HEK293 (cell line): ENCODE measurements around the gene GLI1.

ENCODE experiments used
- CTCF ChIA-PET: fragments of 350-600 bp; formaldehyde crosslinking; extraction: SDS; loops from one replicate; lab custom pipeline; 2021; ENCODE audit warnings: antibody characterized with exemption; lab: Yijun Ruan, JAX
- POLR2A ChIA-PET: fragments of 300-600 bp; formaldehyde crosslinking; extraction: SDS; loops from one replicate; lab custom pipeline; 2020; ENCODE audit warnings: antibody characterized with exemption, inconsistent platforms; lab: Yijun Ruan, JAX
- H3K27ac ChIP-seq: fragments of 200-500 bp; sonication (Bioruptor generic); 2 replicates; pipeline ENCODE4 v1.5.1; 2014; ENCODE audit warnings: low read depth, low read length, control low read depth, inconsistent platforms; ENCODE audit errors: extremely low read depth
- H3K36me3 ChIP-seq, 2 experiments: fragments of 200-500 bp in 1 of 2; sonication (Bioruptor generic) in 1 of 2; 1 replicate in 1 of 2; 2 replicates in 1 of 2; pipeline ENCODE4 v1.5.1; 2014 to 2017; ENCODE audit warnings: inconsistent platforms in 2 of 2, low read length in 2 of 2; ENCODE audit not compliant: control insufficient read depth in 2 of 2, insufficient read depth in 1 of 2
- H3K4me1 ChIP-seq: fragments of 200-500 bp; sonication (Bioruptor generic); 2 replicates; pipeline ENCODE4 v1.5.1; 2014; ENCODE audit warnings: mild to moderate bottlenecking, low read length, inconsistent platforms; ENCODE audit not compliant: control insufficient read depth, insufficient read depth
- H3K4me3 ChIP-seq: 2 replicates; pipeline ENCODE4 v1.5.1; 2011; ENCODE audit warnings: low read depth, mild to moderate bottlenecking, control low read depth, low read length, moderate library complexity
- H3K9me3 ChIP-seq: fragments of 200-500 bp; sonication (Bioruptor generic); 2 replicates; pipeline ENCODE4 v1.5.1; 2014; ENCODE audit warnings: low read depth, low read length, inconsistent platforms; ENCODE audit not compliant: control insufficient read depth, insufficient read depth
- GLIS1 ChIP-seq: fragments of 450-650 bp; formaldehyde crosslinking; IDR thresholded peaks from 2 replicates; pipeline ENCODE4 v1.5.1; 2016; ENCODE audit warnings: missing biosample characterization, missing genetic modification characterization
- IKZF3 ChIP-seq: fragments of 450-650 bp; IDR thresholded peaks from 2 replicates; pipeline ENCODE4 v1.5.0; 2018; ENCODE audit warnings: missing biosample characterization, mild to moderate bottlenecking, missing genetic modification characterization, moderate library complexity
- KLF16 ChIP-seq: fragments of 450-650 bp; formaldehyde crosslinking; IDR thresholded peaks from 2 replicates; pipeline ENCODE4 v1.5.1; 2017; ENCODE audit warnings: missing biosample characterization, missing genetic modification characterization
- PRDM1 ChIP-seq: fragments of 450-650 bp; formaldehyde crosslinking; IDR thresholded peaks from 2 replicates; pipeline ENCODE4; 2016; ENCODE audit warnings: missing biosample characterization, missing genetic modification characterization
- REPIN1 ChIP-seq: fragments of 450-650 bp; formaldehyde crosslinking; IDR thresholded peaks from 2 replicates; pipeline ENCODE4 v1.5.1; 2017; ENCODE audit warnings: missing biosample characterization, missing genetic modification characterization, low read depth
- ZBTB1 ChIP-seq: fragments of 450-650 bp; formaldehyde crosslinking; IDR thresholded peaks from 2 replicates; pipeline ENCODE4 v1.5.1; 2016; ENCODE audit warnings: missing biosample characterization, missing genetic modification characterization
- ZBTB48 ChIP-seq: fragments of 450-650 bp; formaldehyde crosslinking; IDR thresholded peaks from 2 replicates; pipeline ENCODE4 v1.5.1; 2016; ENCODE audit warnings: missing biosample characterization, missing genetic modification characterization
- ZBTB8A ChIP-seq: fragments of 450-650 bp; formaldehyde crosslinking; IDR thresholded peaks from 2 replicates; pipeline ENCODE4 v1.5.1; 2016; ENCODE audit warnings: missing biosample characterization, missing genetic modification characterization
- ZFHX2 ChIP-seq: fragments of 450-650 bp; formaldehyde crosslinking; conservative IDR thresholded peaks from 2 replicates; pipeline ENCODE4 v1.5.1; 2016; ENCODE audit warnings: missing biosample characterization, missing genetic modification characterization
- ZNF169 ChIP-seq: fragments of 450-650 bp; formaldehyde crosslinking; IDR thresholded peaks from 2 replicates; pipeline ENCODE4 v1.5.1; 2016; ENCODE audit warnings: missing biosample characterization, missing genetic modification characterization
- ZNF19 ChIP-seq: fragments of 450-650 bp; formaldehyde crosslinking; IDR thresholded peaks from 2 replicates; pipeline ENCODE4; 2016; ENCODE audit warnings: missing biosample characterization, missing genetic modification characterization, low read depth
- ZNF239 ChIP-seq: fragments of 450-650 bp; formaldehyde crosslinking; IDR thresholded peaks from 2 replicates; pipeline ENCODE4 v1.5.1; 2016; ENCODE audit warnings: missing biosample characterization, missing genetic modification characterization
- ZNF324 ChIP-seq: fragments of 450-650 bp; formaldehyde crosslinking; IDR thresholded peaks from 2 replicates; pipeline ENCODE4 v1.5.1; 2016; ENCODE audit warnings: missing biosample characterization, missing genetic modification characterization
- ZNF335 ChIP-seq: fragments of 450-650 bp; formaldehyde crosslinking; conservative IDR thresholded peaks from 2 replicates; pipeline ENCODE4 v1.5.1; 2016; ENCODE audit warnings: missing biosample characterization, missing genetic modification characterization
- ZNF37A ChIP-seq: fragments of 450-650 bp; IDR thresholded peaks from 2 replicates; pipeline ENCODE4 v1.5.1; 2018; ENCODE audit warnings: missing biosample characterization, missing genetic modification characterization
- ZNF558 ChIP-seq: fragments of 450-650 bp; formaldehyde crosslinking; IDR thresholded peaks from 2 replicates; pipeline ENCODE4 v1.5.1; 2016; ENCODE audit warnings: missing biosample characterization, missing genetic modification characterization
- ZNF654 ChIP-seq: fragments of 450-650 bp; formaldehyde crosslinking; IDR thresholded peaks from 2 replicates; pipeline ENCODE4 v1.5.1; 2016; ENCODE audit warnings: low read depth, missing biosample characterization, missing genetic modification characterization
- ZNF747 ChIP-seq: fragments of 450-650 bp; formaldehyde crosslinking; IDR thresholded peaks from 2 replicates; pipeline ENCODE4 v1.5.1; 2016; ENCODE audit warnings: missing biosample characterization, missing genetic modification characterization
- ZNF791 ChIP-seq: fragments of 450-650 bp; formaldehyde crosslinking; IDR thresholded peaks from 2 replicates; pipeline ENCODE4 v1.5.1; 2016; ENCODE audit warnings: missing biosample characterization, missing genetic modification characterization
- ZNF830 ChIP-seq: fragments of 450-650 bp; IDR thresholded peaks from 2 replicates; pipeline ENCODE4 v1.5.0; 2018; ENCODE audit warnings: missing biosample characterization, missing genetic modification characterization, low read depth, mild to moderate bottlenecking, moderate library complexity
- ZSCAN30 ChIP-seq: fragments of 450-650 bp; IDR thresholded peaks from 2 replicates; pipeline ENCODE4 v1.5.1; 2018; ENCODE audit warnings: missing biosample characterization, mild to moderate bottlenecking, missing genetic modification characterization, moderate library complexity
- TF ChIP-seq, protein P1 (sequence below): fragments of 450-650 bp; IDR thresholded peaks from 2 replicates; pipeline ENCODE4 v1.5.1; 2018; ENCODE audit warnings: missing biosample characterization, missing genetic modification characterization
- TF ChIP-seq, protein P2 (sequence below): fragments of 450-650 bp; formaldehyde crosslinking; IDR thresholded peaks from 2 replicates; pipeline ENCODE4 v1.5.1; 2017; ENCODE audit warnings: missing biosample characterization, missing genetic modification characterization
- TF ChIP-seq, protein P3 (sequence below): fragments of 450-650 bp; formaldehyde crosslinking; IDR thresholded peaks from 2 replicates; pipeline ENCODE4 v1.5.1; 2016; ENCODE audit warnings: missing biosample characterization, missing genetic modification characterization, low read depth
- TF ChIP-seq, protein P4 (sequence below): fragments of 450-650 bp; formaldehyde crosslinking; IDR thresholded peaks from 2 replicates; pipeline ENCODE4 v1.5.1; 2016; ENCODE audit warnings: missing biosample characterization, missing genetic modification characterization
- TF ChIP-seq, protein P5 (sequence below): fragments of 450-650 bp; formaldehyde crosslinking; IDR thresholded peaks from 2 replicates; pipeline ENCODE4 v1.5.1; 2016; ENCODE audit warnings: missing biosample characterization, missing genetic modification characterization, low read depth

GLI1 gene

DNA sequence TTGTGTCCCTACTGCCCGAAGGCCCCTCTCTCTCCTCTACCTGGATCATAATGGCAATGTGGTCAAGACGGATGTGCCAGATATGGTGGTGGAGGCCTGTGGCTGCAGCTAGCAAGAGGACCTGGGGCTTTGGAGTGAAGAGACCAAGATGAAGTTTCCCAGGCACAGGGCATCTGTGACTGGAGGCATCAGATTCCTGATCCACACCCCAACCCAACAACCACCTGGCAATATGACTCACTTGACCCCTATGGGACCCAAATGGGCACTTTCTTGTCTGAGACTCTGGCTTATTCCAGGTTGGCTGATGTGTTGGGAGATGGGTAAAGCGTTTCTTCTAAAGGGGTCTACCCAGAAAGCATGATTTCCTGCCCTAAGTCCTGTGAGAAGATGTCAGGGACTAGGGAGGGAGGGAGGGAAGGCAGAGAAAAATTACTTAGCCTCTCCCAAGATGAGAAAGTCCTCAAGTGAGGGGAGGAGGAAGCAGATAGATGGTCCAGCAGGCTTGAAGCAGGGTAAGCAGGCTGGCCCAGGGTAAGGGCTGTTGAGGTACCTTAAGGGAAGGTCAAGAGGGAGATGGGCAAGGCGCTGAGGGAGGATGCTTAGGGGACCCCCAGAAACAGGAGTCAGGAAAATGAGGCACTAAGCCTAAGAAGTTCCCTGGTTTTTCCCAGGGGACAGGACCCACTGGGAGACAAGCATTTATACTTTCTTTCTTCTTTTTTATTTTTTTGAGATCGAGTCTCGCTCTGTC, 2.7 kb upstream of the GLI1 start:
- CTCF ChIA-PET: interaction anchor here (0.6 to 9.7 kb wide), 24 partner anchors 9 to 274 kb away, joined by 3 to 219 read pairs (median 9); partner anchors contain the start of genes INHBC, MARS1 and NXPH4
- H3K4me3 ChIP-seq: no peak overlapping the region
- POLR2A ChIA-PET: no interaction called here

DNA sequence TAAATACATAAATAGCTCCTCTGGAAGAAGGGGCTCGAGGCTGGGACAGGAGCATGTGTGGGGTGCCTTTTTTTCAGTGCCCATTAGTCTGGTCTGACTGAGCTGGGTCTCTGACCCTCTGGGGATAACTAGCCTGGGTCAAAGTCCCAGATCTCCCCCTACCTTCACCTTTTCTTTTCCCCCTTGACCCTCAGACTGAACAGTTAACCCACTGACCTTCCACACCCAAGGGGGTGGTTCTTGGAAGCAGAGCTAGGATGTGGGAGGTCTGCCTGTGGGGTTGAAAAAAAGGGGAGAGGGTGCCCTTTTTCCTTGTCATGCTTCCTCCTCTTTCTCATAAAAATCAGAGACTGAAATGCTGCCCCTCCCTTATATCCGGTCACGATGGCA, 925 bp upstream of the GLI1 start:
- no peaks in the 10 kb centered on the region for H3K36me3 ChIP-seq
- no peak overlapping the region for H3K4me3 ChIP-seq
- peak overlapping the region; percentile 34; the same call in 1 of the 2 replicates for H3K27ac ChIP-seq
- CTCF ChIA-PET: interaction anchor here (0.6 to 3.9 kb wide), 56 partner anchors 8 to 711 kb away, joined by 3 to 25 read pairs (median 4); partner anchors contain the start of genes DDIT3, INHBC, MARS1 and TSPAN31
- peaks cover 12% of the 10 kb centered on the region for H3K4me1 ChIP-seq
- H3K9me3 ChIP-seq: no peaks in the 10 kb centered on the region
- POLR2A ChIA-PET: interaction anchor here (0.5 to 4.0 kb wide), 7 partner anchors 26 to 784 kb away, joined by 3 to 13 read pairs (median 4); partner anchors contain the start of genes CDK4, DDIT3 and SHMT2
- TF ChIP-seq REPIN1 (tag by site-specific recombination) (no peak), ZNF335 (tag by site-specific recombination) (0 out of 2 replicates have a peak, but pooled peaks have one; percentile 83), ZNF239 (tag by site-specific recombination) (no peak), GLIS1 (tag by site-specific recombination) (peak; percentile 60), ZNF747 (tag by site-specific recombination) (no peak), KLF16 (tag by site-specific recombination) (peak; percentile 3; the same call in 1 of the 2 replicates), ZNF791 (tag by site-specific recombination) (no peak)
- TF ChIP-seq, protein P1, sequence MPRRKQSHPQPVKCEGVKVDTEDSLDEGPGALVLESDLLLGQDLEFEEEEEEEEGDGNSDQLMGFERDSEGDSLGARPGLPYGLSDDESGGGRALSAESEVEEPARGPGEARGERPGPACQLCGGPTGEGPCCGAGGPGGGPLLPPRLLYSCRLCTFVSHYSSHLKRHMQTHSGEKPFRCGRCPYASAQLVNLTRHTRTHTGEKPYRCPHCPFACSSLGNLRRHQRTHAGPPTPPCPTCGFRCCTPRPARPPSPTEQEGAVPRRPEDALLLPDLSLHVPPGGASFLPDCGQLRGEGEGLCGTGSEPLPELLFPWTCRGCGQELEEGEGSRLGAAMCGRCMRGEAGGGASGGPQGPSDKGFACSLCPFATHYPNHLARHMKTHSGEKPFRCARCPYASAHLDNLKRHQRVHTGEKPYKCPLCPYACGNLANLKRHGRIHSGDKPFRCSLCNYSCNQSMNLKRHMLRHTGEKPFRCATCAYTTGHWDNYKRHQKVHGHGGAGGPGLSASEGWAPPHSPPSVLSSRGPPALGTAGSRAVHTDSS (tag by site-specific recombination): peak; percentile 32; the same call in 1 of the 2 replicates
- TF ChIP-seq, protein P2, sequence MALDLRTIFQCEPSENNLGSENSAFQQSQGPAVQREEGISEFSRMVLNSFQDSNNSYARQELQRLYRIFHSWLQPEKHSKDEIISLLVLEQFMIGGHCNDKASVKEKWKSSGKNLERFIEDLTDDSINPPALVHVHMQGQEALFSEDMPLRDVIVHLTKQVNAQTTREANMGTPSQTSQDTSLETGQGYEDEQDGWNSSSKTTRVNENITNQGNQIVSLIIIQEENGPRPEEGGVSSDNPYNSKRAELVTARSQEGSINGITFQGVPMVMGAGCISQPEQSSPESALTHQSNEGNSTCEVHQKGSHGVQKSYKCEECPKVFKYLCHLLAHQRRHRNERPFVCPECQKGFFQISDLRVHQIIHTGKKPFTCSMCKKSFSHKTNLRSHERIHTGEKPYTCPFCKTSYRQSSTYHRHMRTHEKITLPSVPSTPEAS (tag by site-specific recombination): no peak

More for the DNA sequence above, 2.7 kb upstream of the GLI1 start:
- TF ChIP-seq IKZF3 (tag by site-specific recombination): no peak
- peak; percentile 43; the same call in 1 of the 2 replicates for TF ChIP-seq PRDM1 (tag by site-specific recombination)
- TF ChIP-seq ZNF169 (tag by site-specific recombination): 0 out of 2 replicates have a peak, but pooled peaks have one; percentile 12
- no peak for TF ChIP-seq ZSCAN30 (tag by site-specific recombination)
- no peak for TF ChIP-seq REPIN1 (tag by site-specific recombination)
- TF ChIP-seq, protein P3, sequence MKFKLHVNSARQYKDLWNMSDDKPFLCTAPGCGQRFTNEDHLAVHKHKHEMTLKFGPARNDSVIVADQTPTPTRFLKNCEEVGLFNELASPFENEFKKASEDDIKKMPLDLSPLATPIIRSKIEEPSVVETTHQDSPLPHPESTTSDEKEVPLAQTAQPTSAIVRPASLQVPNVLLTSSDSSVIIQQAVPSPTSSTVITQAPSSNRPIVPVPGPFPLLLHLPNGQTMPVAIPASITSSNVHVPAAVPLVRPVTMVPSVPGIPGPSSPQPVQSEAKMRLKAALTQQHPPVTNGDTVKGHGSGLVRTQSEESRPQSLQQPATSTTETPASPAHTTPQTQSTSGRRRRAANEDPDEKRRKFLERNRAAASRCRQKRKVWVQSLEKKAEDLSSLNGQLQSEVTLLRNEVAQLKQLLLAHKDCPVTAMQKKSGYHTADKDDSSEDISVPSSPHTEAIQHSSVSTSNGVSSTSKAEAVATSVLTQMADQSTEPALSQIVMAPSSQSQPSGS (tag by site-specific recombination): no peak
- TF ChIP-seq ZFHX2 (tag by site-specific recombination): no peak
- TF ChIP-seq ZNF19 (tag by site-specific recombination): no peak
- TF ChIP-seq, protein P4, sequence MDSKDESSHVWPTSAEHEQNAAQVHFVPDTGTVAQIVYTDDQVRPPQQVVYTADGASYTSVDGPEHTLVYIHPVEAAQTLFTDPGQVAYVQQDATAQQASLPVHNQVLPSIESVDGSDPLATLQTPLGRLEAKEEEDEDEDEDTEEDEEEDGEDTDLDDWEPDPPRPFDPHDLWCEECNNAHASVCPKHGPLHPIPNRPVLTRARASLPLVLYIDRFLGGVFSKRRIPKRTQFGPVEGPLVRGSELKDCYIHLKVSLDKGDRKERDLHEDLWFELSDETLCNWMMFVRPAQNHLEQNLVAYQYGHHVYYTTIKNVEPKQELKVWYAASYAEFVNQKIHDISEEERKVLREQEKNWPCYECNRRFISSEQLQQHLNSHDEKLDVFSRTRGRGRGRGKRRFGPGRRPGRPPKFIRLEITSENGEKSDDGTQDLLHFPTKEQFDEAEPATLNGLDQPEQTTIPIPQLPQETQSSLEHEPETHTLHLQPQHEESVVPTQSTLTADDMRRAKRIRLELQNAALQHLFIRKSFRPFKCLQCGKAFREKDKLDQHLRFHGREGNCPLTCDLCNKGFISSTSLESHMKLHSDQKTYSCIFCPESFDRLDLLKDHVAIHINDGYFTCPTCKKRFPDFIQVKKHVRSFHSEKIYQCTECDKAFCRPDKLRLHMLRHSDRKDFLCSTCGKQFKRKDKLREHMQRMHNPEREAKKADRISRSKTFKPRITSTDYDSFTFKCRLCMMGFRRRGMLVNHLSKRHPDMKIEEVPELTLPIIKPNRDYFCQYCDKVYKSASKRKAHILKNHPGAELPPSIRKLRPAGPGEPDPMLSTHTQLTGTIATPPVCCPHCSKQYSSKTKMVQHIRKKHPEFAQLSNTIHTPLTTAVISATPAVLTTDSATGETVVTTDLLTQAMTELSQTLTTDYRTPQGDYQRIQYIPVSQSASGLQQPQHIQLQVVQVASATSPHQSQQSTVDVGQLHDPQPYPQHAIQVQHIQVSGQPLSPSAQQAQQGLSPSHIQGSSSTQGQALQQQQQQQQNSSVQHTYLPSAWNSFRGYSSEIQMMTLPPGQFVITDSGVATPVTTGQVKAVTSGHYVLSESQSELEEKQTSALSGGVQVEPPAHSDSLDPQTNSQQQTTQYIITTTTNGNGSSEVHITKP (tag by site-specific recombination): peak; percentile 48
- TF ChIP-seq, protein P5, sequence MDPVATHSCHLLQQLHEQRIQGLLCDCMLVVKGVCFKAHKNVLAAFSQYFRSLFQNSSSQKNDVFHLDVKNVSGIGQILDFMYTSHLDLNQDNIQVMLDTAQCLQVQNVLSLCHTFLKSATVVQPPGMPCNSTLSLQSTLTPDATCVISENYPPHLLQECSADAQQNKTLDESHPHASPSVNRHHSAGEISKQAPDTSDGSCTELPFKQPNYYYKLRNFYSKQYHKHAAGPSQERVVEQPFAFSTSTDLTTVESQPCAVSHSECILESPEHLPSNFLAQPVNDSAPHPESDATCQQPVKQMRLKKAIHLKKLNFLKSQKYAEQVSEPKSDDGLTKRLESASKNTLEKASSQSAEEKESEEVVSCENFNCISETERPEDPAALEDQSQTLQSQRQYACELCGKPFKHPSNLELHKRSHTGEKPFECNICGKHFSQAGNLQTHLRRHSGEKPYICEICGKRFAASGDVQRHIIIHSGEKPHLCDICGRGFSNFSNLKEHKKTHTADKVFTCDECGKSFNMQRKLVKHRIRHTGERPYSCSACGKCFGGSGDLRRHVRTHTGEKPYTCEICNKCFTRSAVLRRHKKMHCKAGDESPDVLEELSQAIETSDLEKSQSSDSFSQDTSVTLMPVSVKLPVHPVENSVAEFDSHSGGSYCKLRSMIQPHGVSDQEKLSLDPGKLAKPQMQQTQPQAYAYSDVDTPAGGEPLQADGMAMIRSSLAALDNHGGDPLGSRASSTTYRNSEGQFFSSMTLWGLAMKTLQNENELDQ (tag by site-specific recombination): no peak
- TF ChIP-seq ZNF324 (tag by site-specific recombination): no peak
- TF ChIP-seq ZNF830 (tag by site-specific recombination): no peak
- TF ChIP-seq ZBTB48 (tag by site-specific recombination): peak; percentile 85
- TF ChIP-seq ZNF37A (tag by site-specific recombination): no peak
- TF ChIP-seq ZBTB8A (tag by site-specific recombination): no peak
- TF ChIP-seq ZNF558 (tag by site-specific recombination): no peak
- TF ChIP-seq ZBTB1: no peak
- TF ChIP-seq ZNF654: no peak
- TF ChIP-seq ZNF747 (tag by site-specific recombination): no peak
- TF ChIP-seq, all 188 proteins: peak for 4
- no peaks in the 10 kb centered on the region for H3K9me3 ChIP-seq
- H3K4me1 ChIP-seq: peaks cover 15% of the 10 kb centered on the region
- no peaks in the 10 kb centered on the region for H3K36me3 ChIP-seq
- no peak overlapping the region; the same call in 1 of the 2 replicates for H3K27ac ChIP-seq
